A549 (cell line): ENCODE measurements around the gene NINL. TPM values are rescaled to one million over a fixed set of nuclear protein-coding genes. Genes with fewer than 3 reads are reported as not detected.

Experiments used
- ATOH8 ChIP-seq: fragments of 250-450 bp; sonication (Bioruptor Pico); IDR thresholded peaks from 2 replicates; pipeline ENCODE4 v1.5.0; 2020; ENCODE audit warnings: low read depth, mild to moderate bottlenecking, moderate library complexity
- BCL3 ChIP-seq: fragments of >200 bp; sonication (Bioruptor Twin); formaldehyde crosslinking; IDR thresholded peaks from 3 replicates; pipeline ENCODE4 v1.6.1; 2016
- CEBPB ChIP-seq, 2 experiments: fragments of >200 bp in 1 of 2; sonication (Bioruptor Twin) in 1 of 2; formaldehyde crosslinking in 1 of 2; IDR thresholded peaks; 2 replicates each; pipeline ENCODE4 v1.6.1; 2012 to 2016
- CHD2 ChIP-seq: fragments of 150-350 bp; IDR thresholded peaks from 2 replicates; pipeline ENCODE4 v1.6.1; 2014; ENCODE audit warnings: low read length; ENCODE audit not compliant: partially characterized antibody
- CTCF ChIP-seq: fragments of >200 bp; sonication (Bioruptor Twin); formaldehyde crosslinking; IDR thresholded peaks from 3 replicates; pipeline ENCODE4 v1.5.1; 2016
- E2F6 ChIP-seq: IDR thresholded peaks from 2 replicates; pipeline ENCODE4 v1.6.1; 2012; ENCODE audit warnings: low read depth, borderline replicate concordance
- EHF ChIP-seq: fragments of 250-450 bp; sonication (Bioruptor Pico); IDR thresholded peaks from 2 replicates; pipeline ENCODE4 v1.5.0; 2020; ENCODE audit warnings: mild to moderate bottlenecking
- FOSB ChIP-seq: fragments of 250-450 bp; sonication (Bioruptor Pico); IDR thresholded peaks from 2 replicates; pipeline ENCODE4 v1.5.0; 2020; ENCODE audit warnings: mild to moderate bottlenecking, moderate library complexity
- FOXS1 ChIP-seq: fragments of 250-450 bp; sonication (Bioruptor Pico); IDR thresholded peaks from 2 replicates; pipeline ENCODE4 v1.5.0; 2020; ENCODE audit warnings: mild to moderate bottlenecking, moderate library complexity
- GATA3 ChIP-seq: IDR thresholded peaks from 2 replicates; pipeline ENCODE4 v1.6.1; 2012; ENCODE audit warnings: borderline replicate concordance
- HES2 ChIP-seq: fragments of >200 bp; sonication (Bioruptor Twin); formaldehyde crosslinking; IDR thresholded peaks from 2 replicates; pipeline ENCODE4 v1.6.1; 2016
- HOXA7 ChIP-seq: fragments of 250-450 bp; sonication (Bioruptor Pico); IDR thresholded peaks from 2 replicates; pipeline ENCODE4 v1.5.0; 2020; ENCODE audit warnings: mild to moderate bottlenecking, moderate library complexity
- HOXB5 ChIP-seq: fragments of 250-450 bp; sonication (Bioruptor Pico); IDR thresholded peaks from 2 replicates; pipeline ENCODE4 v1.5.0; 2020; ENCODE audit warnings: mild to moderate bottlenecking, moderate library complexity
- KDM5A ChIP-seq: fragments of 200-600 bp; sonication (generic); IDR thresholded peaks from 2 replicates; pipeline ENCODE4 v1.6.1; 2016; ENCODE audit warnings: antibody characterized with exemption, mild to moderate bottlenecking
- MAX ChIP-seq: IDR thresholded peaks from 2 replicates; pipeline ENCODE4 v1.6.1; 2012
- MYC ChIP-seq: IDR thresholded peaks from 2 replicates; pipeline ENCODE4 v1.6.1; 2012; ENCODE audit warnings: mild to moderate bottlenecking, inconsistent platforms, low read length, improper control_type of control experiment, borderline replicate concordance
- NFE2L2 ChIP-seq: fragments of 150-350 bp; conservative IDR thresholded peaks from 2 replicates; pipeline ENCODE4 v1.6.1; 2014; ENCODE audit warnings: low read length
- PBX3 ChIP-seq: IDR thresholded peaks from 2 replicates; pipeline ENCODE4 v1.6.1; 2012
- PHF8 ChIP-seq: fragments of 200-600 bp; sonication (generic); IDR thresholded peaks from 2 replicates; pipeline ENCODE4 v1.6.1; 2016; ENCODE audit warnings: low read depth, mild to moderate bottlenecking, antibody characterized with exemption, moderate library complexity, borderline replicate concordance
- POLR2A ChIP-seq: IDR thresholded peaks from 2 replicates; pipeline ENCODE4 v1.6.1; 2012; ENCODE audit warnings: mild to moderate bottlenecking, low read length
- POLR2AphosphoS2 ChIP-seq: conservative IDR thresholded peaks from 2 replicates; pipeline ENCODE4 v1.6.1; 2012; ENCODE audit warnings: low read length, improper control_type of control experiment, inconsistent platforms
- RAD21 ChIP-seq, 2 experiments: fragments of >200 bp in 1 of 2; sonication (Bioruptor Twin) in 1 of 2; formaldehyde crosslinking in 1 of 2; IDR thresholded peaks in 1 of 2; conservative IDR thresholded peaks in 1 of 2; 2 replicates in 1 of 2; 3 replicates in 1 of 2; pipeline ENCODE4 v1.6.1; 2012 to 2018; ENCODE audit warnings: inconsistent platforms in 1 of 2
- RCOR1 ChIP-seq: fragments of 150-350 bp; IDR thresholded peaks from 2 replicates; pipeline ENCODE4 v1.6.1; 2014; ENCODE audit warnings: antibody characterized with exemption, low read length, low read depth
- REST ChIP-seq: fragments of 200-600 bp; sonication (generic); IDR thresholded peaks from 2 replicates; pipeline ENCODE4 v1.6.1; 2016; ENCODE audit warnings: antibody characterized with exemption, mild to moderate bottlenecking, moderate library complexity
- RFX5 ChIP-seq: fragments of 450-650 bp; IDR thresholded peaks from 2 replicates; pipeline ENCODE4 v1.7.1; 2014; ENCODE audit warnings: antibody characterized with exemption, mild to moderate bottlenecking, moderate library complexity
- SMC3 ChIP-seq: fragments of >200 bp; sonication (Bioruptor Twin); formaldehyde crosslinking; IDR thresholded peaks from 3 replicates; pipeline ENCODE4 v1.6.1; 2018; ENCODE audit warnings: inconsistent platforms
- SREBF2 ChIP-seq: fragments of 450-650 bp; IDR thresholded peaks from 2 replicates; pipeline ENCODE4 v1.6.1; 2014; ENCODE audit warnings: mild to moderate bottlenecking, moderate library complexity
- TFCP2L1 ChIP-seq: fragments of 250-450 bp; sonication (Bioruptor Pico); IDR thresholded peaks from 2 replicates; pipeline ENCODE4 v1.5.0; 2021; ENCODE audit warnings: mild to moderate bottlenecking
- ZFP36 ChIP-seq: fragments of 450-650 bp; IDR thresholded peaks from 2 replicates; pipeline ENCODE4 v1.6.1; 2014; ENCODE audit warnings: borderline replicate concordance; ENCODE audit not compliant: partially characterized antibody
- ZNF302 ChIP-seq: fragments of 250-450 bp; sonication (Bioruptor Pico); IDR thresholded peaks from 2 replicates; pipeline ENCODE4 v1.9.0; 2021; ENCODE audit warnings: inconsistent platforms, mild to moderate bottlenecking, moderate library complexity
- ZSCAN20 ChIP-seq: fragments of 250-450 bp; sonication (Bioruptor Pico); IDR thresholded peaks from 2 replicates; pipeline ENCODE4 v1.8.0; 2022; ENCODE audit warnings: mild to moderate bottlenecking, moderate library complexity
- polyA plus RNA-seq, 4 experiments: library from polyadenylated mRNA; depleted of rRNA in 3 of 4; stranded (reverse); fragments of >200 nt; fragmentation: RNase III in 1 of 4; extraction: RNeasy Plus Mini Kit Qiagen cat#74134 plus additional on column Dnase treatment in 1 of 4; gene quantifications; 2 replicates in 3 of 4; 3 replicates in 1 of 4; pipeline ENCODE4 v1.2.3, GENCODE V29; 2011 to 2017

Gene NINL
- polyA plus RNA-seq, 2 of the 4 experiments (the other 2 are of a cell fraction), result 20.2 to 22.4 TPM

- TF ChIP-seq RFX5 (0 out of 2 replicates have a peak, but pooled peaks have one; percentile 22), BCL3 (peak; percentile 94), PBX3 (peak; percentile 6; the same call in 1 of the 2 replicates), HOXB5 (CRISPR knock-in tag) (peak; percentile 79; the same call in 1 of the 2 replicates), CHD2 (peak; percentile 98), CEBPB (IDR thresholded peaks at IDR 0.05) (no peak), EHF (CRISPR knock-in tag) (no peak), POLR2AphosphoS2 (no peak), CTCF (no peak; the same call in 2 of the 3 replicates), NFE2L2 (no peak), MAX (peak; percentile 97), REST (peak; percentile 98), SMC3 (no peak), RCOR1 (no peak), PHF8 (peak; percentile 95), FOXS1 (CRISPR knock-in tag) (no peak), KDM5A (peak; percentile 28; the same call in 1 of the 2 replicates), FOSB (no peak), HES2 (no peak), ZFP36 (no peak), ZNF302 (CRISPR knock-in tag) (no peak), ATOH8 (CRISPR knock-in tag) (no peak; the same call in 1 of the 2 replicates), ZSCAN20 (CRISPR knock-in tag) (no peak), TFCP2L1 (peak; percentile 91; the same call in 1 of the 2 replicates), RAD21 (conservative IDR thresholded peaks at IDR 0.05 in 1 of 2, IDR thresholded peaks at IDR 0.05 in 1 of 2) (no peak), POLR2A (peak; percentile 92), E2F6 (peak; percentile 97), HOXA7 (CRISPR knock-in tag) (no peak), SREBF2 (no peak), MYC (peak; percentile 48; the same call in 1 of the 2 replicates), GATA3 (peak; percentile 75)
Measured at GRCh38 chr20:25623736-25624499, 38.6 kb upstream of the NINL start, which contains the start of gene NANP (continued).
